SK-N-SH (cell line): ENCODE measurements around the gene GRXCR2. TPM values are rescaled to one million over a fixed set of nuclear protein-coding genes. Genes with fewer than 3 reads are reported as not detected.

Source experiments
- CTCF ChIA-PET: fragments of 300-600, 350-600 bp; formaldehyde crosslinking; extraction: SDS; loops from one replicate; lab custom pipeline; 2021; lab: Yijun Ruan, JAX
- POLR2A ChIA-PET: fragments of 350-600 bp; sonication (Branson Sonifier 250); formaldehyde crosslinking; extraction: SDS; loops from one replicate; lab custom pipeline; 2020; ENCODE audit warnings: antibody characterized with exemption, inconsistent platforms; lab: Yijun Ruan, JAX
- DNase-seq: peaks from one replicate; pipeline ENCODE4 v3.0.0; 2012
- H2AFZ ChIP-seq: fragments of 200-600 bp; sonication (generic); 2 replicates; pipeline ENCODE4 v1.8.1; 2016; ENCODE audit warnings: antibody characterized with exemption, mild to moderate bottlenecking, low read depth
- H3F3A ChIP-seq: fragments of 200-600 bp; sonication (generic); replicated peaks from 2 replicates; pipeline ENCODE3; 2016; ENCODE audit warnings: antibody characterized with exemption, mild to moderate bottlenecking; ENCODE audit not compliant: insufficient read depth
- H3K27ac ChIP-seq, 2 experiments: fragments of 200-500 bp in 1 of 2; fragments of 200-600 bp in 1 of 2; sonication (Bioruptor generic) in 1 of 2; sonication (generic), shearing (Covaris generic) in 1 of 2; 2 replicates each; pipeline versions ENCODE4 v1.5.1 to v1.6.1; 2014 to 2016; ENCODE audit warnings: low read depth in 2 of 2, inconsistent platforms in 1 of 2, low read length in 1 of 2, mild to moderate bottlenecking in 1 of 2, mixed read lengths in 1 of 2
- H3K27me3 ChIP-seq: fragments of 200-600 bp; sonication (generic), shearing (Covaris generic); 2 replicates; pipeline ENCODE4 v1.6.1; 2016; ENCODE audit warnings: mixed run types; ENCODE audit not compliant: insufficient read depth
- H3K36me3 ChIP-seq, 2 experiments: fragments of 200-500 bp in 1 of 2; fragments of 200-600 bp in 1 of 2; sonication (Bioruptor generic) in 1 of 2; sonication (generic) in 1 of 2; replicated peaks in 1 of 2; 2 replicates each; pipeline versions ENCODE3 to v1.5.1; 2014 to 2016; ENCODE audit warnings: low read length in 1 of 2, mild to moderate bottlenecking in 1 of 2; ENCODE audit not compliant: insufficient read depth in 2 of 2, control insufficient read depth in 1 of 2
- H3K4me1 ChIP-seq, 2 experiments: fragments of 200-500 bp in 1 of 2; fragments of 200-600 bp in 1 of 2; sonication (Bioruptor generic) in 1 of 2; sonication (generic), shearing (Covaris generic) in 1 of 2; 2 replicates each; pipeline versions ENCODE4 v1.5.1 to v1.6.1; 2014 to 2016; ENCODE audit warnings: low read depth in 1 of 2, low read length in 1 of 2, mixed run types in 1 of 2; ENCODE audit not compliant: insufficient read depth in 2 of 2, control insufficient read depth in 1 of 2
- H3K4me2 ChIP-seq: fragments of 200-600 bp; sonication (generic), shearing (Covaris generic); 2 replicates; pipeline ENCODE4 v1.6.1; 2017; ENCODE audit warnings: mixed run types
- H3K4me3 ChIP-seq, 2 experiments: fragments of 200-500 bp in 1 of 2; fragments of 200-600 bp in 1 of 2; sonication (Bioruptor generic) in 1 of 2; sonication (generic), shearing (Covaris generic) in 1 of 2; 2 replicates each; pipeline versions ENCODE4 v1.5.1 to v1.8.1; 2014 to 2016; ENCODE audit warnings: low read depth in 2 of 2, inconsistent platforms in 1 of 2, low read length in 1 of 2, mild to moderate bottlenecking in 1 of 2, mixed read lengths in 1 of 2, moderate library complexity in 1 of 2
- H3K79me2 ChIP-seq: fragments of 200-600 bp; sonication (generic); 2 replicates; pipeline ENCODE4 v1.8.1; 2017; ENCODE audit warnings: mild to moderate bottlenecking; ENCODE audit not compliant: insufficient read depth
- H3K9ac ChIP-seq: fragments of 200-600 bp; sonication (generic); 2 replicates; pipeline ENCODE4 v1.6.1; 2017; ENCODE audit warnings: mixed run types
- H3K9me2 ChIP-seq: fragments of 200-600 bp; sonication (generic); 2 replicates; pipeline ENCODE4 v1.6.1; 2017; ENCODE audit warnings: mixed run types
- H3K9me3 ChIP-seq: fragments of 200-600 bp; sonication (generic); 2 replicates; pipeline ENCODE4 v1.6.1; 2017; ENCODE audit warnings: mixed run types, mild to moderate bottlenecking, moderate library complexity
- H4K20me1 ChIP-seq: fragments of 200-600 bp; sonication (generic); 2 replicates; pipeline ENCODE4 v1.6.1; 2017; ENCODE audit warnings: mild to moderate bottlenecking, mixed run types; ENCODE audit not compliant: insufficient read depth
- EP300 ChIP-seq, 2 experiments: IDR thresholded peaks; 2 replicates each; pipeline versions ENCODE4 v1.4.0 to v1.6.1; 2012; ENCODE audit warnings: borderline replicate concordance in 1 of 2, low read depth in 1 of 2, low read length in 1 of 2
- EZH2phosphoT487 ChIP-seq: fragments of 200-600 bp; sonication (generic); IDR thresholded peaks from 2 replicates; pipeline ENCODE4 v1.6.1; 2017; ENCODE audit warnings: low read depth, mixed run types, mild to moderate bottlenecking, antibody characterized with exemption, moderate library complexity, borderline replicate concordance
- FOSL2 ChIP-seq: IDR thresholded peaks from 2 replicates; pipeline ENCODE4 v1.4.0; 2012; ENCODE audit warnings: low read depth, mild to moderate bottlenecking, moderate library complexity, borderline replicate concordance
- FOXJ3 ChIP-seq: sonication (generic); formaldehyde crosslinking; IDR thresholded peaks from 2 replicates; pipeline ENCODE4 v1.5.1; 2020; ENCODE audit warnings: mild to moderate bottlenecking, missing genetic modification reagents
- FOXM1 ChIP-seq: IDR thresholded peaks from 2 replicates; pipeline ENCODE4 v1.4.0; 2012; ENCODE audit warnings: low read depth, mild to moderate bottlenecking
- GATA2 ChIP-seq: sonication (generic); formaldehyde crosslinking; IDR thresholded peaks from 2 replicates; pipeline ENCODE4 v1.5.0; 2020; ENCODE audit warnings: mild to moderate bottlenecking, missing genetic modification reagents
- JUND ChIP-seq: IDR thresholded peaks from 2 replicates; pipeline ENCODE4 v1.4.0; 2012
- MEF2A ChIP-seq: IDR thresholded peaks from 2 replicates; pipeline ENCODE4 v1.4.0; 2012; ENCODE audit warnings: low read depth, borderline replicate concordance
- NRF1 ChIP-seq: IDR thresholded peaks from 2 replicates; pipeline ENCODE4 v1.6.1; 2012; ENCODE audit warnings: low read depth, mild to moderate bottlenecking, low read length
- RCOR1 ChIP-seq: fragments of 150-350 bp; IDR thresholded peaks from 2 replicates; pipeline ENCODE4 v1.6.1; 2017; ENCODE audit warnings: antibody characterized with exemption, low read length
- REST ChIP-seq: IDR thresholded peaks from 2 replicates; pipeline ENCODE4 v1.6.1; 2012; ENCODE audit warnings: mild to moderate bottlenecking, low read depth, low read length, moderate library complexity
- RFX5 ChIP-seq: IDR thresholded peaks from 2 replicates; pipeline ENCODE4 v1.6.1; 2012; ENCODE audit warnings: mild to moderate bottlenecking, improper control_type of control experiment, low read length
- RXRA ChIP-seq: IDR thresholded peaks from 2 replicates; pipeline ENCODE4 v1.4.0; 2012; ENCODE audit warnings: low read depth, mild to moderate bottlenecking, borderline replicate concordance
- SIN3A ChIP-seq: IDR thresholded peaks from 2 replicates; pipeline ENCODE4 v1.6.1; 2012; ENCODE audit warnings: low read depth, mild to moderate bottlenecking, low read length, moderate library complexity, borderline replicate concordance
- TEAD4 ChIP-seq: IDR thresholded peaks from 2 replicates; pipeline ENCODE4 v1.4.0; 2012; ENCODE audit warnings: mild to moderate bottlenecking, borderline replicate concordance; ENCODE audit not compliant: insufficient read depth
- WGBS: methylation state at CpG from one replicate; pipeline ENCODE4 v1.1.6; 2017; ENCODE audit warnings: low lambda C conversion rate; 5-methylcytosine and 5-hydroxymethylcytosine counted together
- polyA plus RNA-seq, 3 experiments: library from polyadenylated mRNA; depleted of rRNA; stranded (reverse); fragments of >200 nt; gene quantifications; 2 replicates each; pipeline ENCODE4 v1.2.3, GENCODE V29; 2012
- TF ChIP-seq, protein P1 (sequence below): fragments of 200-600 bp; sonication (generic); IDR thresholded peaks from 2 replicates; pipeline ENCODE4 v1.6.1; 2017; ENCODE audit warnings: antibody characterized with exemption, mild to moderate bottlenecking, moderate library complexity
- TF ChIP-seq, protein P2 (sequence below): IDR thresholded peaks from 2 replicates; pipeline ENCODE4 v1.4.0; 2012; ENCODE audit warnings: low read depth
- TF ChIP-seq, protein P3 (sequence below): fragments of 150-350 bp; IDR thresholded peaks from 2 replicates; pipeline ENCODE4 v1.6.1; 2017; ENCODE audit warnings: antibody characterized with exemption, low read length, low read depth, borderline replicate concordance
- TF ChIP-seq, protein P4 (sequence below): IDR thresholded peaks from 2 replicates; pipeline ENCODE4 v1.4.0; 2012; ENCODE audit warnings: low read depth, borderline replicate concordance

GRXCR2 gene
- polyA plus RNA-seq, 1 of the 3 experiments (the other 2 are of a cell fraction): not detected

DNA sequence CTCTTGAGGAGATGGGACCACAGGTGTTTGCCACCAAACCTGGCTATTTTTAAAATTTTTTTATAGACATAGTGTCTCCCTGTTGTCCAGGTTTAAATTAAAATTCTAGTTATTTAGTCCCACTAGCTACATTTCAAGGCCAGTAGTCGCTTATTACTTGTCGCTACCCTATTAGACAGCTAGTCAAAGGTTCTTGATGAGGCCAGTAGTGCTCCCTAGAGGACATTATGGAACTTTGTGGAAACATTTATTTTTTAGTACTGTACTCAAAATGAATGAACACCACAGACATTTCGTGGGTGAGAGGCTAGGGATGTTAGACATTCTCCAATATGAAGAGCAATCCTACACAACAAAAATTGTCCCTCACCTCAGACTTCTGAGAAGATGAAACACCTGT, 14.4 kb upstream of the GRXCR2 start:
- TF ChIP-seq FOXJ3 (no peak), RCOR1 (no peak), EZH2phosphoT487 (no peak), TEAD4 (no peak), RXRA (no peak)
- TF ChIP-seq, protein P1, sequence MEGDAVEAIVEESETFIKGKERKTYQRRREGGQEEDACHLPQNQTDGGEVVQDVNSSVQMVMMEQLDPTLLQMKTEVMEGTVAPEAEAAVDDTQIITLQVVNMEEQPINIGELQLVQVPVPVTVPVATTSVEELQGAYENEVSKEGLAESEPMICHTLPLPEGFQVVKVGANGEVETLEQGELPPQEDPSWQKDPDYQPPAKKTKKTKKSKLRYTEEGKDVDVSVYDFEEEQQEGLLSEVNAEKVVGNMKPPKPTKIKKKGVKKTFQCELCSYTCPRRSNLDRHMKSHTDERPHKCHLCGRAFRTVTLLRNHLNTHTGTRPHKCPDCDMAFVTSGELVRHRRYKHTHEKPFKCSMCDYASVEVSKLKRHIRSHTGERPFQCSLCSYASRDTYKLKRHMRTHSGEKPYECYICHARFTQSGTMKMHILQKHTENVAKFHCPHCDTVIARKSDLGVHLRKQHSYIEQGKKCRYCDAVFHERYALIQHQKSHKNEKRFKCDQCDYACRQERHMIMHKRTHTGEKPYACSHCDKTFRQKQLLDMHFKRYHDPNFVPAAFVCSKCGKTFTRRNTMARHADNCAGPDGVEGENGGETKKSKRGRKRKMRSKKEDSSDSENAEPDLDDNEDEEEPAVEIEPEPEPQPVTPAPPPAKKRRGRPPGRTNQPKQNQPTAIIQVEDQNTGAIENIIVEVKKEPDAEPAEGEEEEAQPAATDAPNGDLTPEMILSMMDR: peak; percentile 17; the same call in 1 of the 2 replicates
- no peak overlapping the region for H2AFZ ChIP-seq
- H3K9ac ChIP-seq: no peak overlapping the region
- POLR2A ChIA-PET: interaction anchor here (0.7 kb wide), 1 partner anchor 110 kb away, joined by 3 read pairs; no protein-coding TSS in a partner anchor
- no peak overlapping the region for H3K4me3 ChIP-seq
- no peak overlapping the region for H3K4me2 ChIP-seq
- no peaks in the 10 kb centered on the region; the same call in 1 of the 2 replicates for H3K79me2 ChIP-seq
- H3K9me3 ChIP-seq: no peaks in the 10 kb centered on the region
- no peaks in the 10 kb centered on the region for H3K9me2 ChIP-seq
- 67% methylated on average over 3 of the region's 3 CpGs for WGBS
- CTCF ChIA-PET: interaction anchor here (1.1 to 3.2 kb wide), 8 partner anchors 9 to 1683 kb away, joined by 3 to 11 read pairs (median 3); partner anchors contain the start of gene GRXCR2
- no peaks in the 10 kb centered on the region for H3K27me3 ChIP-seq
- no peaks in the 10 kb centered on the region for H3K36me3 ChIP-seq
- H3K27ac ChIP-seq: no peak overlapping the region
- no peaks in the 10 kb centered on the region for H4K20me1 ChIP-seq
- DNase-seq: no peak
- no peaks in the 10 kb centered on the region for H3K4me1 ChIP-seq
- H3F3A ChIP-seq: no peaks in the 10 kb centered on the region

GRCh38 chr5:145874765-145875164, 2.0 kb upstream of the GRXCR2 start:
- H3K4me1 ChIP-seq: no peaks in the 10 kb centered on the region
- no peaks in the 10 kb centered on the region for H3K36me3 ChIP-seq
- H3K79me2 ChIP-seq: no peaks in the 10 kb centered on the region
- POLR2A ChIA-PET: no interaction called here
- no peak for DNase-seq
- no peak overlapping the region for H3K4me3 ChIP-seq
- CTCF ChIA-PET: no interaction called here
- no peak overlapping the region for H3K4me2 ChIP-seq
- H4K20me1 ChIP-seq: no peaks in the 10 kb centered on the region
- H3K27ac ChIP-seq: no peak overlapping the region
- H3K27me3 ChIP-seq: no peaks in the 10 kb centered on the region
- no peaks in the 10 kb centered on the region for H3F3A ChIP-seq
- 84% methylated on average over 2 of the region's 2 CpGs for WGBS
- no peak overlapping the region for H3K9ac ChIP-seq
- H3K9me3 ChIP-seq: no peaks in the 10 kb centered on the region
- H3K9me2 ChIP-seq: no peaks in the 10 kb centered on the region
- H2AFZ ChIP-seq: no peak overlapping the region
- no peak for TF ChIP-seq SIN3A
- TF ChIP-seq TEAD4: no peak
- no peak for TF ChIP-seq MEF2A
- no peak for TF ChIP-seq REST
- TF ChIP-seq FOXM1: no peak
- TF ChIP-seq, protein P2, sequence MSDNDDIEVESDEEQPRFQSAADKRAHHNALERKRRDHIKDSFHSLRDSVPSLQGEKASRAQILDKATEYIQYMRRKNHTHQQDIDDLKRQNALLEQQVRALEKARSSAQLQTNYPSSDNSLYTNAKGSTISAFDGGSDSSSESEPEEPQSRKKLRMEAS: no peak
- TF ChIP-seq GATA2 (CRISPR knock-in tag): no peak
- no peak for TF ChIP-seq JUND
- TF ChIP-seq RFX5: no peak
- TF ChIP-seq, protein P3, sequence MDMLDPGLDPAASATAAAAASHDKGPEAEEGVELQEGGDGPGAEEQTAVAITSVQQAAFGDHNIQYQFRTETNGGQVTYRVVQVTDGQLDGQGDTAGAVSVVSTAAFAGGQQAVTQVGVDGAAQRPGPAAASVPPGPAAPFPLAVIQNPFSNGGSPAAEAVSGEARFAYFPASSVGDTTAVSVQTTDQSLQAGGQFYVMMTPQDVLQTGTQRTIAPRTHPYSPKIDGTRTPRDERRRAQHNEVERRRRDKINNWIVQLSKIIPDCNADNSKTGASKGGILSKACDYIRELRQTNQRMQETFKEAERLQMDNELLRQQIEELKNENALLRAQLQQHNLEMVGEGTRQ: no peak
- TF ChIP-seq, protein P4, sequence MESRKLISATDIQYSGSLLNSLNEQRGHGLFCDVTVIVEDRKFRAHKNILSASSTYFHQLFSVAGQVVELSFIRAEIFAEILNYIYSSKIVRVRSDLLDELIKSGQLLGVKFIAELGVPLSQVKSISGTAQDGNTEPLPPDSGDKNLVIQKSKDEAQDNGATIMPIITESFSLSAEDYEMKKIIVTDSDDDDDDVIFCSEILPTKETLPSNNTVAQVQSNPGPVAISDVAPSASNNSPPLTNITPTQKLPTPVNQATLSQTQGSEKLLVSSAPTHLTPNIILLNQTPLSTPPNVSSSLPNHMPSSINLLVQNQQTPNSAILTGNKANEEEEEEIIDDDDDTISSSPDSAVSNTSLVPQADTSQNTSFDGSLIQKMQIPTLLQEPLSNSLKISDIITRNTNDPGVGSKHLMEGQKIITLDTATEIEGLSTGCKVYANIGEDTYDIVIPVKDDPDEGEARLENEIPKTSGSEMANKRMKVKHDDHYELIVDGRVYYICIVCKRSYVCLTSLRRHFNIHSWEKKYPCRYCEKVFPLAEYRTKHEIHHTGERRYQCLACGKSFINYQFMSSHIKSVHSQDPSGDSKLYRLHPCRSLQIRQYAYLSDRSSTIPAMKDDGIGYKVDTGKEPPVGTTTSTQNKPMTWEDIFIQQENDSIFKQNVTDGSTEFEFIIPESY: no peak
- no peak for TF ChIP-seq FOSL2
- no peak for TF ChIP-seq NRF1
- TF ChIP-seq EP300 (IDR thresholded peaks at IDR 0.05; ENCODE audit: borderline replicate concordance in 1 of 2, low read depth in 1 of 2, low read length in 1 of 2): no peak
